HepG2 (cell line): Measurements from ENCODE around the gene UQCRC1. TPM values are rescaled to one million over a fixed set of nuclear protein-coding genes. Genes with fewer than 3 reads are reported as not detected.

Experiments used
- ARID2 ChIP-seq: sonication (generic); formaldehyde crosslinking; IDR thresholded peaks from 2 replicates; pipeline ENCODE4 v1.8.1; 2022; ENCODE audit warnings: mild to moderate bottlenecking, missing genetic modification reagents, borderline replicate concordance
- CAMTA2 ChIP-seq: sonication (generic); formaldehyde crosslinking; IDR thresholded peaks from 2 replicates; pipeline ENCODE4 v1.4.0; 2020; ENCODE audit warnings: mild to moderate bottlenecking, missing genetic modification reagents, borderline replicate concordance
- DMTF1 ChIP-seq: sonication (generic); formaldehyde crosslinking; IDR thresholded peaks from 2 replicates; pipeline ENCODE4 v1.4.0; 2020; ENCODE audit warnings: mild to moderate bottlenecking, missing genetic modification reagents
- MAFG ChIP-seq: sonication (generic); formaldehyde crosslinking; IDR thresholded peaks from 2 replicates; pipeline ENCODE4 v1.5.1; 2020; ENCODE audit warnings: mild to moderate bottlenecking, missing genetic modification reagents
- MXD4 ChIP-seq: IDR thresholded peaks from 2 replicates; pipeline ENCODE4 v1.6.1; 2016; ENCODE audit warnings: mild to moderate bottlenecking, missing biosample characterization, missing genetic modification reagents
- NFAT5 ChIP-seq: sonication (generic); formaldehyde crosslinking; IDR thresholded peaks from 2 replicates; pipeline ENCODE4 v1.4.0; 2020; ENCODE audit warnings: missing genetic modification reagents
- RARA ChIP-seq: IDR thresholded peaks from 2 replicates; pipeline ENCODE4 v1.6.1; 2016; ENCODE audit warnings: missing genetic modification reagents, missing compliant biosample characterization
- RBM39 ChIP-seq: fragments of 200-400 bp; formaldehyde crosslinking; IDR thresholded peaks from one replicate; pipeline ENCODE4 v1.6.1; 2018; ENCODE audit warnings: antibody characterized with exemption, mild to moderate bottlenecking, low read depth, low read length; ENCODE audit not compliant: poor library complexity, severe bottlenecking
- RFXAP ChIP-seq: sonication (generic); formaldehyde crosslinking; IDR thresholded peaks from 2 replicates; pipeline ENCODE4 v1.4.0; 2020; ENCODE audit warnings: missing genetic modification reagents, borderline replicate concordance
- SSRP1 ChIP-seq: IDR thresholded peaks from 2 replicates; pipeline ENCODE4 v1.6.1; 2016; ENCODE audit warnings: control low read depth
- TBX2 ChIP-seq: sonication (generic); formaldehyde crosslinking; IDR thresholded peaks from 2 replicates; pipeline ENCODE4 v1.5.0; 2020; ENCODE audit warnings: missing genetic modification reagents, mild to moderate bottlenecking, borderline replicate concordance
- TEAD2 ChIP-seq: sonication (generic); formaldehyde crosslinking; IDR thresholded peaks from 2 replicates; pipeline ENCODE4 v1.9.0; 2021; ENCODE audit warnings: missing genetic modification reagents
- ZBTB25 ChIP-seq: IDR thresholded peaks from 2 replicates; pipeline ENCODE4 v1.6.1; 2018; ENCODE audit warnings: missing genetic modification reagents
- ZNF160 ChIP-seq: sonication (generic); formaldehyde crosslinking; IDR thresholded peaks from 2 replicates; pipeline ENCODE4 v1.8.0; 2022; ENCODE audit warnings: mild to moderate bottlenecking, inconsistent platforms, missing genetic modification reagents
- ZNF264 ChIP-seq: sonication (generic); formaldehyde crosslinking; IDR thresholded peaks from 2 replicates; pipeline ENCODE4 v1.4.0; 2020; ENCODE audit warnings: missing genetic modification reagents
- ZNF3 ChIP-seq: IDR thresholded peaks from 2 replicates; pipeline ENCODE4 v1.7.0; 2017; ENCODE audit warnings: inconsistent platforms
- ZNF343 ChIP-seq: sonication (generic); formaldehyde crosslinking; IDR thresholded peaks from 2 replicates; pipeline ENCODE4 v1.4.0; 2020; ENCODE audit warnings: mild to moderate bottlenecking, missing genetic modification reagents
- ZNF552 ChIP-seq: sonication (generic); formaldehyde crosslinking; IDR thresholded peaks from 2 replicates; pipeline ENCODE4 v1.9.0; 2022; ENCODE audit warnings: missing genetic modification reagents, mild to moderate bottlenecking, borderline replicate concordance
- ZNF564 ChIP-seq: sonication (generic); formaldehyde crosslinking; IDR thresholded peaks from 2 replicates; pipeline ENCODE4 v1.8.1; 2023; ENCODE audit warnings: mild to moderate bottlenecking, missing genetic modification reagents
- ZNF607 ChIP-seq: sonication (generic); formaldehyde crosslinking; IDR thresholded peaks from 2 replicates; pipeline ENCODE4 v1.5.1; 2020; ENCODE audit warnings: missing genetic modification reagents, mild to moderate bottlenecking, borderline replicate concordance
- ZNF619 ChIP-seq: sonication (generic); formaldehyde crosslinking; IDR thresholded peaks from 2 replicates; pipeline ENCODE4 v1.4.0; 2020; ENCODE audit warnings: mild to moderate bottlenecking, missing genetic modification reagents
- polyA plus RNA-seq, 8 experiments: library from polyadenylated mRNA; depleted of rRNA in 3 of 8; stranded (reverse) in 7 of 8; unstranded in 1 of 8; fragments of >200 nt; fragmentation: Illumina TruSeq in 4 of 8; extraction: Trizol in 4 of 8; gene quantifications; 2 replicates each; pipeline versions ENCODE4 v1.2.1 to v1.2.3, GENCODE V29; 2011 to 2016; ENCODE audit warnings: low read depth in 4 of 8, missing spikeins in 1 of 8, mixed read lengths in 1 of 8; ENCODE audit not compliant: insufficient read depth in 1 of 8
- total RNA-seq, 5 experiments: library from RNA; depleted of rRNA; stranded (reverse); fragments of >200 nt; fragmentation: Illumina TruSeq; extraction: Trizol; gene quantifications; 2 replicates each; pipeline ENCODE4 v1.2.3, GENCODE V29; 2016; ENCODE audit warnings: low read depth in 1 of 5

The UQCRC1 gene
- total and polyA plus RNA-seq, 2 of the 13 experiments (the other 11 are each of a cell fraction or from before 2014, with no cell fraction given), result 316 to 680 TPM

GRCh38 chr3:48609088-48610005, at the start of gene UQCRC1 (continued):
- TF ChIP-seq ZNF552 (CRISPR knock-in tag) (no peak), RFXAP (CRISPR knock-in tag) (peak; percentile 51; the same call in 1 of the 2 replicates), CAMTA2 (CRISPR knock-in tag) (peak; percentile 94; the same call in 1 of the 2 replicates), ZNF607 (CRISPR knock-in tag) (0 out of 2 replicates have a peak, but pooled peaks have one; percentile 71), ZNF3 (CRISPR knock-in tag) (no peak), ZNF343 (CRISPR knock-in tag) (peak; percentile 70; the same call in 1 of the 2 replicates), NFAT5 (CRISPR knock-in tag) (no peak; the same call in 1 of the 2 replicates), DMTF1 (CRISPR knock-in tag) (no peak), ZNF619 (CRISPR knock-in tag) (no peak), ARID2 (CRISPR knock-in tag) (peak; percentile 85), ZBTB25 (CRISPR knock-in tag) (no peak; the same call in none of the 2 replicates), MXD4 (no peak), TEAD2 (CRISPR knock-in tag) (no peak), ZNF160 (CRISPR knock-in tag) (peak; percentile 70), TBX2 (CRISPR knock-in tag) (peak; percentile 94), ZNF564 (CRISPR knock-in tag) (no peak), RBM39 (no peak), SSRP1 (CRISPR knock-in tag) (no peak), ZNF264 (CRISPR knock-in tag) (no peak), RARA (CRISPR knock-in tag) (no peak; the same call in 1 of the 2 replicates), MAFG (CRISPR knock-in tag) (no peak)
